Neural cell (in vitro differentiated cells): ENCODE measurements around the gene SMAD5. TPM values are rescaled to one million over a fixed set of nuclear protein-coding genes. Genes with fewer than 3 reads are reported as not detected.

Source experiments
- H2AFZ ChIP-seq: fragments of 200-600, 300-800 bp; sonication (generic), shearing (Covaris generic); 2 replicates; pipeline ENCODE4 v1.6.0; 2014; ENCODE audit warnings: low read depth, mild to moderate bottlenecking, antibody characterized with exemption, low read length, moderate library complexity
- H3F3A ChIP-seq: fragments of 200-600 bp; shearing (Covaris generic); 2 replicates; pipeline ENCODE4 v1.6.1; 2016; ENCODE audit warnings: mild to moderate bottlenecking, moderate library complexity, mixed read lengths, antibody characterized with exemption, low read length; ENCODE audit not compliant: insufficient read depth, poor library complexity, severe bottlenecking
- H3K27ac ChIP-seq: fragments of 200-600, 300-800 bp; sonication (generic), shearing (Covaris generic); 2 replicates; pipeline ENCODE4 v1.5.1; 2014; ENCODE audit warnings: mild to moderate bottlenecking, low read length, moderate library complexity
- H3K27me3 ChIP-seq: fragments of 300-800, 200-600 bp; sonication (generic), shearing (Covaris generic); 2 replicates; pipeline ENCODE4 v1.6.0; 2014; ENCODE audit warnings: mild to moderate bottlenecking, low read depth, low read length, moderate library complexity; ENCODE audit not compliant: insufficient read depth
- H3K36me3 ChIP-seq: fragments of 300-800, 200-600 bp; sonication (generic), shearing (Covaris generic); 2 replicates; pipeline ENCODE4 v1.5.1; 2014; ENCODE audit warnings: mild to moderate bottlenecking, antibody characterized with exemption, low read length, moderate library complexity; ENCODE audit not compliant: insufficient read depth
- H3K4me2 ChIP-seq: fragments of 300-800, 200-600 bp; sonication (generic), shearing (Covaris generic); 2 replicates; pipeline ENCODE4 v1.6.0; 2014; ENCODE audit warnings: mild to moderate bottlenecking, low read length
- H3K4me3 ChIP-seq: fragments of 300-800, 200-600 bp; sonication (generic), shearing (Covaris generic); 2 replicates; pipeline ENCODE4 v1.5.1; 2014; ENCODE audit warnings: mild to moderate bottlenecking, low read length, moderate library complexity
- H3K79me2 ChIP-seq: fragments of 200-600 bp; shearing (Covaris generic); replicated peaks from 2 replicates; pipeline ENCODE4 v1.6.0; 2014; ENCODE audit warnings: mild to moderate bottlenecking, low read length, moderate library complexity; ENCODE audit not compliant: insufficient read depth
- H3K9ac ChIP-seq: fragments of 300-800, 200-600 bp; sonication (generic), shearing (Covaris generic); 2 replicates; pipeline ENCODE4 v1.6.1; 2016; ENCODE audit warnings: mild to moderate bottlenecking, low read length, mixed read lengths
- H3K9me2 ChIP-seq: fragments of 200-600 bp; shearing (Covaris generic); 2 replicates; pipeline ENCODE4 v1.6.1; 2016; ENCODE audit warnings: mild to moderate bottlenecking, low read length, mixed read lengths; ENCODE audit not compliant: insufficient read depth
- H3K9me3 ChIP-seq: fragments of 200-600, 300-800 bp; sonication (generic), shearing (Covaris generic); 2 replicates; pipeline ENCODE4 v1.6.1; 2016; ENCODE audit warnings: mild to moderate bottlenecking, mixed run types, low read length, moderate library complexity, mixed read lengths
- H4K20me1 ChIP-seq: fragments of 200-600 bp; shearing (Covaris generic); 2 replicates; pipeline ENCODE4 v1.6.1; 2016; ENCODE audit warnings: mild to moderate bottlenecking, mixed run types; ENCODE audit not compliant: insufficient read depth
- CTCF ChIP-seq: fragments of 450-650 bp; IDR thresholded peaks from 2 replicates; pipeline ENCODE4 v1.5.1; 2014; ENCODE audit warnings: antibody characterized with exemption, mild to moderate bottlenecking, moderate library complexity; ENCODE audit not compliant: poor library complexity, severe bottlenecking
- EP300 ChIP-seq: fragments of 450-650 bp; conservative IDR thresholded peaks from 2 replicates; pipeline ENCODE4 v1.6.1; 2014; ENCODE audit warnings: antibody characterized with exemption, mild to moderate bottlenecking, moderate library complexity; ENCODE audit not compliant: poor library complexity, severe bottlenecking
- EZH2 ChIP-seq: fragments of 200-600, 300-800 bp; shearing (Covaris generic), sonication (generic); IDR thresholded peaks from 2 replicates; pipeline ENCODE4 v1.6.1; 2014; ENCODE audit warnings: antibody characterized with exemption, low read length, borderline replicate concordance, mild to moderate bottlenecking; ENCODE audit not compliant: insufficient read depth, poor library complexity, severe bottlenecking
- MXI1 ChIP-seq: fragments of 450-650 bp; conservative IDR thresholded peaks from 2 replicates; pipeline ENCODE4 v1.6.1; 2014; ENCODE audit warnings: antibody characterized with exemption, mild to moderate bottlenecking; ENCODE audit not compliant: poor library complexity, severe bottlenecking
- POLR2AphosphoS5 ChIP-seq: IDR thresholded peaks from 2 replicates; pipeline ENCODE4 v1.6.1; 2012
- RAD21 ChIP-seq: fragments of 450-650 bp; conservative IDR thresholded peaks from 2 replicates; pipeline ENCODE4 v1.6.1; 2014; ENCODE audit warnings: antibody characterized with exemption, mild to moderate bottlenecking, moderate library complexity
- REST ChIP-seq: IDR thresholded peaks from 2 replicates; pipeline ENCODE4 v1.6.1; 2012; ENCODE audit warnings: borderline replicate concordance
- SMC3 ChIP-seq: fragments of 450-650 bp; conservative IDR thresholded peaks from 2 replicates; pipeline ENCODE4 v1.6.1; 2014; ENCODE audit warnings: antibody characterized with exemption, mild to moderate bottlenecking, moderate library complexity; ENCODE audit not compliant: poor library complexity
- TAF1 ChIP-seq: IDR thresholded peaks from 2 replicates; pipeline ENCODE4 v1.6.1; 2012; ENCODE audit warnings: low read depth
- polyA plus RNA-seq: library from polyadenylated mRNA; depleted of rRNA; stranded (reverse); fragments of >200 nt; gene quantifications from 2 replicates; pipeline ENCODE4 v1.2.3, GENCODE V29; 2014

SMAD5 gene
- polyA plus RNA-seq, 1 donor from 2014 or later = 26.3 TPM

GRCh38 chr5:136101884-136102283 is 30.8 kb upstream of the SMAD5 start:
- no peak overlapping the region for H3K4me2 ChIP-seq
- H3K9ac ChIP-seq = no peak overlapping the region
- H3K4me3 ChIP-seq = no peak overlapping the region
- no peaks in the 10 kb centered on the region for H3K27me3 ChIP-seq
- H4K20me1 ChIP-seq = no peaks in the 10 kb centered on the region
- H3K9me3 ChIP-seq = no peaks in the 10 kb centered on the region
- no peak overlapping the region for H3K27ac ChIP-seq
- H3K79me2 ChIP-seq = no peaks in the 10 kb centered on the region
- TF ChIP-seq EP300 (no peak), SMC3 (no peak), MXI1 (no peak), EZH2 (no peak), POLR2AphosphoS5 (no peak), CTCF (no peak), TAF1 (no peak), REST (no peak), RAD21 (no peak)
- no peaks in the 10 kb centered on the region for H3F3A ChIP-seq
- H3K9me2 ChIP-seq = no peaks in the 10 kb centered on the region
- H2AFZ ChIP-seq = no peak overlapping the region
- H3K36me3 ChIP-seq = no peaks in the 10 kb centered on the region

- Histone ChIP-seq H3K9me3 (no peaks in the 10 kb centered on the region), H3K79me2 (no peaks in the 10 kb centered on the region), H3K27me3 (no peaks in the 10 kb centered on the region), H3F3A (no peaks in the 10 kb centered on the region), H3K27ac (no peak overlapping the region), H2AFZ (no peak overlapping the region), H3K9ac (no peak overlapping the region), H3K36me3 (no peaks in the 10 kb centered on the region), H3K4me3 (no peak overlapping the region), H3K4me2 (no peak overlapping the region), H3K9me2 (no peaks in the 10 kb centered on the region), H4K20me1 (no peaks in the 10 kb centered on the region)
- TF ChIP-seq EZH2 (no peak), POLR2AphosphoS5 (no peak), RAD21 (no peak), MXI1 (no peak), SMC3 (no peak), TAF1 (no peak), REST (no peak), CTCF (no peak)
Measured at GRCh38 chr5:136103118-136103517, 29.5 kb upstream of the SMAD5 start.
